ENCODE measurements around the gene OPTC.

DNA sequence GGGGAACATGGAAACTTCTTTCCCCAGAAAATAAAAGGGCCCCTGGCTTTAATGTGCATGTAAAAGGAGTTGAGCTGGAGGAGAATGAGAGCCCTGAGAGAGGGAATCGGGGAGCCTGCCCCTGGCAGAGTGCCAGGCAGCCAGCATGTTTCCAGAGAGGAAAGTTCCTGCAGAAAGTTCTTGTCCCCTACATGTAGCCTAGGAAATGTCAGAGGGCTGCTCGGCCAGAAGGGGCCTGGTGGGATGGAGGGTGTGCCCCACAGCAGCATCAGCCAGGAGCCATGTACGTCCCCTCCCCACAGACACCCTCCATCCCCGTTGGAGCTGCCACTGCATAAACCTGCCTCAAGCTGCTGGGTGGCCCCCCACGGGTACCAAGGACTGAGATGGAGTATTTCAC is 23.7 kb upstream of the OPTC start:
- TF ChIP-seq, protein P1, sequence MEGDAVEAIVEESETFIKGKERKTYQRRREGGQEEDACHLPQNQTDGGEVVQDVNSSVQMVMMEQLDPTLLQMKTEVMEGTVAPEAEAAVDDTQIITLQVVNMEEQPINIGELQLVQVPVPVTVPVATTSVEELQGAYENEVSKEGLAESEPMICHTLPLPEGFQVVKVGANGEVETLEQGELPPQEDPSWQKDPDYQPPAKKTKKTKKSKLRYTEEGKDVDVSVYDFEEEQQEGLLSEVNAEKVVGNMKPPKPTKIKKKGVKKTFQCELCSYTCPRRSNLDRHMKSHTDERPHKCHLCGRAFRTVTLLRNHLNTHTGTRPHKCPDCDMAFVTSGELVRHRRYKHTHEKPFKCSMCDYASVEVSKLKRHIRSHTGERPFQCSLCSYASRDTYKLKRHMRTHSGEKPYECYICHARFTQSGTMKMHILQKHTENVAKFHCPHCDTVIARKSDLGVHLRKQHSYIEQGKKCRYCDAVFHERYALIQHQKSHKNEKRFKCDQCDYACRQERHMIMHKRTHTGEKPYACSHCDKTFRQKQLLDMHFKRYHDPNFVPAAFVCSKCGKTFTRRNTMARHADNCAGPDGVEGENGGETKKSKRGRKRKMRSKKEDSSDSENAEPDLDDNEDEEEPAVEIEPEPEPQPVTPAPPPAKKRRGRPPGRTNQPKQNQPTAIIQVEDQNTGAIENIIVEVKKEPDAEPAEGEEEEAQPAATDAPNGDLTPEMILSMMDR (IDR thresholded peaks at IDR 0.05), result no peak
- no peak for TF ChIP-seq POLR2A (IDR thresholded peaks at IDR 0.05)
